ENCODE measurements around the gene NCKAP5. TPM values are rescaled to one million over a fixed set of nuclear protein-coding genes. Genes with fewer than 3 reads are reported as not detected.

Gene NCKAP5
- total and polyA plus RNA-seq, 2 experiments from 2014 or later = 0.65 to 0.86 TPM

DNA sequence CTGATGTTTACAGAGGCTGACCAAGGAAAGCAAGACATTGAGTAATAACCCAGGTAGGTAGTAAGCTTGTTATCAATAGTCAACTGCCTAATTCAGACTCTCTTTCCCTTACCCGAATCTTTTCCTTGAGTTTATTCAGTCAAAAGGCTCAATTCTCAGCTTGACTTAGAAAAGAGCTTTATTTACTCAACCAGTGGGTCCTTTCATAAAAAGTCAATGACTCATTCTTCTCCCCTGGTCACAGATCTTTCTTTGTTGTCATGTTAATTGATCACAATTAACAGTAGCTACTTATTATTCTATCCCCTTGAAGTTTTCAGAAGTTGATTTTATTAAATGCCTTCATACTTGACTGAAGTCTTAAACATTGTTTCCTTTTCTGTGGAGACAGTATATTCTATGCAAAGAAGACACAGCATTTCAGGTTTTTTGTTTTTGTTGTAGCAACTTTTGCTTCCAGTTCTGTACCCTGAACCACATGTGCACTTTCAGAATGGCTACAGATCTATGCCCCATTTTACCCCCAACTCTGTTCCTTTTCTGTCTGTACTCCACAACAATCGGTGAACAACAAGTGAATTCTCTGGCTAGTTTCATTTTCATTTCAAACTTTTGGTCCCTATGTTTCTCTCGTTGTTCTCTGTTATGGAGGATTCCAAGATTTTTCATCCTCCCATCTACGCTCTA, 428.3 kb downstream of the NCKAP5 start:
- WGBS, 2 experiments (ENCODE audit: low coverage in 1 of 2, low lambda C conversion rate in 2 of 2, missing lambda C conversion rate in 2 of 2) = 53 to 57% methylated on average over 4 of the region's 4 CpGs
- no peaks in the 10 kb centered on the region for H3K9me2 ChIP-seq (ENCODE audit: insufficient read depth)
- no peaks in the 10 kb centered on the region for H3K4me1 ChIP-seq (ENCODE audit: insufficient read depth)
- no peak overlapping the region for H3K9ac ChIP-seq
- H3F3A ChIP-seq (ENCODE audit: insufficient read depth) = no peaks in the 10 kb centered on the region
- no peak overlapping the region for H3K27ac ChIP-seq
- H3K27me3 ChIP-seq (replicated peaks; ENCODE audit: insufficient read depth) = no peaks in the 10 kb centered on the region
- H4K20me1 ChIP-seq (ENCODE audit: insufficient read depth) = no peaks in the 10 kb centered on the region
- H3K36me3 ChIP-seq (ENCODE audit: low read depth) = no peaks in the 10 kb centered on the region
- H2AFZ ChIP-seq = no peak overlapping the region
- no peaks in the 10 kb centered on the region for H3K9me3 ChIP-seq (ENCODE audit: low read depth)
- no peak for TF ChIP-seq EZH2phosphoT487 (IDR thresholded peaks at IDR 0.05; ENCODE audit: insufficient read depth, low read depth)
- no peaks in the 10 kb centered on the region for H3K79me2 ChIP-seq (ENCODE audit: insufficient read depth)
- H3K4me3 ChIP-seq = no peak overlapping the region
- DNase-seq = no peak
- in situ Hi-C loops (cut with MboI) = no loop called here
- H3K4me2 ChIP-seq (ENCODE audit: unreplicated experiment) = no peak overlapping the region

DNA sequence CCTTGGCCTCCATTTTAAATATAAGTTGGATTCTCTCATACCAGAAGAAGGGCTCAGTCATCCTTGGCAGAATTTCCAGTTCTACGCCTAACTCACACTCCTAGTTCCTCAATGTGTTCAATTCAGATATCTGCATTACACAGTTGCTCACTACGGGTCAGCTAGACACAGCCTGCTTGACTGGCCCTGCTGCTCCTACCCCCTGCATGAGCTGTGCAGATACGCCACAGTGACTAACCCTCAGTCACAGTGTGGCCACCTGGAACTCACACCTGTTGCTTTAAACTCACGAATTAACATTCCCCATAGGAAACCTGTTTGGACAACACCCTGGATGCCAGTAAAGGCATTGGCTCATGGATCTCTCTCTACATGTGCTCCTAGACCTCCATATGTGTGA, 429.6 kb downstream of the NCKAP5 start:
- Histone ChIP-seq H3K4me2 (ENCODE audit: unreplicated experiment) (no peak overlapping the region), H3K27ac (no peak overlapping the region), H3K79me2 (ENCODE audit: insufficient read depth) (no peaks in the 10 kb centered on the region), H3K4me1 (ENCODE audit: insufficient read depth) (no peaks in the 10 kb centered on the region), H3K36me3 (ENCODE audit: low read depth) (no peaks in the 10 kb centered on the region), H3K27me3 (replicated peaks; ENCODE audit: insufficient read depth) (no peaks in the 10 kb centered on the region), H3K4me3 (no peak overlapping the region), H3K9me3 (ENCODE audit: low read depth) (no peaks in the 10 kb centered on the region), H3F3A (ENCODE audit: insufficient read depth) (no peaks in the 10 kb centered on the region), H3K9me2 (ENCODE audit: insufficient read depth) (no peaks in the 10 kb centered on the region), H2AFZ (no peak overlapping the region), H4K20me1 (ENCODE audit: insufficient read depth) (no peaks in the 10 kb centered on the region), H3K9ac (no peak overlapping the region)
- in situ Hi-C loops (cut with MboI) = no loop called here
- TF ChIP-seq EZH2 (IDR thresholded peaks at IDR 0.05; ENCODE audit: insufficient read depth, poor library complexity, severe bottlenecking) = no peak
- no peak for TF ChIP-seq EZH2phosphoT487 (IDR thresholded peaks at IDR 0.05; ENCODE audit: insufficient read depth, low read depth)
- 63 to 69% methylated on average over 4 of the region's 4 CpGs for WGBS, 2 experiments (ENCODE audit: low coverage in 1 of 2, low lambda C conversion rate in 2 of 2, missing lambda C conversion rate in 2 of 2)
- no peak for DNase-seq

DNA sequence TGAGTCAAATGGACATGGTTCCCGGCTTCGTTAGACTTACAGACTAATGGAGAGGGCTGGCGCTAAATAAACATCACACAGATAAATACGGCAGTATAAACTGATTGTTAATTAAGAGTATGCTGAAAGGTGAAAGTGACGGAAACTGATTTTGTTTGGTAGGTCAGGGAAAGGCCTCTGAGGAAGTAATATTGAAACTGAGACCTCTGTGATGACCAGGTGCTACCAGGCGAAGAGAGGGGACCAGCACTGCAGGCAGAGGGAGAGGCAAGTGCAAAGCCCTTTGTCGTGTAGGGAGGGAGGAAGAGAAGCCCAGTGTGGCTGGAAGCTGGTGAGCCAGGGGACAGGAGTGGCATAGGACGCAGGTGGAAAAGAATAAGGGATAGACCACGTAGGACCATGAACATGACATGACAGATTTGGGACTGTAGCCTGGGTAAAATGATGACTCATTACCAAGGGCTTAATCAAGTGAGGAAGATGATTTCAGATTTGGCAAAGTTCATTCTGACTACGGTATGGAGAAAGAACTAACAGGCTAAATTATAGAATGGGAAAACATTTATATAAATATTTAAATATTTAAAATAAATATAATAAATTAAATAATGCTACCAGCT, 433.1 kb downstream of the NCKAP5 start:
- no peak overlapping the region for H3K27ac ChIP-seq
- in situ Hi-C loops (cut with MboI) = no loop called here
- no peak overlapping the region for H3K4me3 ChIP-seq
- H2AFZ ChIP-seq = no peak overlapping the region
- no peaks in the 10 kb centered on the region for H3K9me3 ChIP-seq (ENCODE audit: low read depth)
- no peaks in the 10 kb centered on the region for H3K4me1 ChIP-seq (ENCODE audit: insufficient read depth)
- H4K20me1 ChIP-seq (ENCODE audit: insufficient read depth) = no peaks in the 10 kb centered on the region
- H3K79me2 ChIP-seq (ENCODE audit: insufficient read depth) = no peaks in the 10 kb centered on the region
- DNase-seq = no peak
- no peaks in the 10 kb centered on the region for H3K27me3 ChIP-seq (replicated peaks; ENCODE audit: insufficient read depth)
- H3K9me2 ChIP-seq (ENCODE audit: insufficient read depth) = no peaks in the 10 kb centered on the region
- H3K4me2 ChIP-seq (ENCODE audit: unreplicated experiment) = no peak overlapping the region
- H3F3A ChIP-seq (ENCODE audit: insufficient read depth) = no peaks in the 10 kb centered on the region
- H3K9ac ChIP-seq = no peak overlapping the region
- WGBS, 2 experiments (ENCODE audit: low coverage in 1 of 2, low lambda C conversion rate in 2 of 2, missing lambda C conversion rate in 2 of 2) = 75 to 85% methylated on average over 10 of the region's 10 CpGs
- TF ChIP-seq EZH2 (IDR thresholded peaks at IDR 0.05; ENCODE audit: insufficient read depth, poor library complexity, severe bottlenecking) (no peak), EZH2phosphoT487 (IDR thresholded peaks at IDR 0.05; ENCODE audit: insufficient read depth, low read depth) (no peak)
- H3K36me3 ChIP-seq (ENCODE audit: low read depth) = no peaks in the 10 kb centered on the region

DNA sequence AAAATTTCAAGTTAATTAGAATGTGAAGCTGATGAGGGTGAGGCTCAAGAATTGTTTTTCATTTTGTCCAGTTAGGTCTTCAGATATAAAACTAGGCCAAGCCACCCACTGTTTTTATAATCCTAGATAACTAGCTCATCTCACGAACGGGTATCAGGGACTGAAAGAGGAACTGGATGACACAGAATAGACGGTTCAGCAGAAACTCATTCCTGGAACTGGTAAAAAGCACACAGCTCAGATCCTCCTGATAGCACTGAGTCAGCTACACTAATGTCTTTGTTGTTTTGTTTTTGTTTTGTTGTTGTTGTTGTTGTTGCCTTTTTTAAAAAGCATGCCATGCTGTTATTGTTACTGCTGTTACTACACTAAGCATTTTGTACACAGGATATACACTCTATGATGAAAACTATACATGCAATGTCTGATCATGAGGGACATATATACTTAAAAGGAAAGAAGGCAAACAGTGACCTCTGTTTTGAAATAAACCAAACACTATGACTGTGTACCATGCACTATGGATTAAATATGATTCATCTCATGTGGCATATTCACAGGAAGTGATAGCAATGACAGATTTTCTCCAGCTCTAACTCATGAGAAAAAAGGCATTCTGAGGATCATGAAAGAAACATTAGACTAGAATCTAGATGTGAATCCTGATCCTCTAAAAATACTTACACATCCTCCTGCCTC, 437.6 kb downstream of the NCKAP5 start:
- H3K27ac ChIP-seq = no peak overlapping the region
- no peaks in the 10 kb centered on the region for H3F3A ChIP-seq (ENCODE audit: insufficient read depth)
- DNase-seq = peak; percentile 29
- no peak overlapping the region for H3K4me2 ChIP-seq (ENCODE audit: unreplicated experiment)
- no peaks in the 10 kb centered on the region for H4K20me1 ChIP-seq (ENCODE audit: insufficient read depth)
- 21 to 24% methylated on average over 3 of the region's 3 CpGs for WGBS, 2 experiments (ENCODE audit: low coverage in 1 of 2, low lambda C conversion rate in 2 of 2, missing lambda C conversion rate in 2 of 2)
- no peak overlapping the region for H3K9ac ChIP-seq
- no peaks in the 10 kb centered on the region for H3K79me2 ChIP-seq (ENCODE audit: insufficient read depth)
- H3K36me3 ChIP-seq (ENCODE audit: low read depth) = no peaks in the 10 kb centered on the region
- H3K27me3 ChIP-seq (replicated peaks; ENCODE audit: insufficient read depth) = no peaks in the 10 kb centered on the region
- H3K9me3 ChIP-seq (ENCODE audit: low read depth) = no peaks in the 10 kb centered on the region
- TF ChIP-seq EZH2phosphoT487 (IDR thresholded peaks at IDR 0.05; ENCODE audit: insufficient read depth, low read depth) (no peak), EZH2 (IDR thresholded peaks at IDR 0.05; ENCODE audit: insufficient read depth, poor library complexity, severe bottlenecking) (no peak)
- H3K9me2 ChIP-seq (ENCODE audit: insufficient read depth) = no peaks in the 10 kb centered on the region
- no peak overlapping the region for H3K4me3 ChIP-seq
- no peak overlapping the region for H2AFZ ChIP-seq
- H3K4me1 ChIP-seq (ENCODE audit: insufficient read depth) = no peaks in the 10 kb centered on the region
- in situ Hi-C loops (cut with MboI) = no loop called here

Data from GM23248 (cell line).